ENCODE results near the gene CRTC2.
"Not testable (repeated sequence)": the region's sequence is repeated elsewhere in the genome, so short reads cannot be mapped to it uniquely, and the experiment has no call there.

The CRTC2 gene

GRCh38 chr1:153921080-153921802 is 37.2 kb downstream of the CRTC2 start:
- peak overlapping the region; percentile 88 for H3K4me3 ChIP-seq (ENCODE audit: low read depth, low read length)
- no peak for DNase-seq (ENCODE audit: low read depth, low spot score)
- in situ Hi-C loops (cut with HindIII; ENCODE audit: low sequenced_read_pairs): no loop called here
- TF ChIP-seq CTCF (IDR thresholded peaks at IDR 0.05; ENCODE audit: low read depth, low read length): no peak

- in situ Hi-C loops (cut with HindIII; ENCODE audit: low sequenced_read_pairs): no loop called here
- DNase-seq (ENCODE audit: low read depth, low spot score): peak; percentile 28
- H3K4me3 ChIP-seq (ENCODE audit: low read depth, low read length): no peak overlapping the region
These were observed 38.2 kb downstream of the CRTC2 start for GRCh38 chr1:153919876-153920852.

DNA sequence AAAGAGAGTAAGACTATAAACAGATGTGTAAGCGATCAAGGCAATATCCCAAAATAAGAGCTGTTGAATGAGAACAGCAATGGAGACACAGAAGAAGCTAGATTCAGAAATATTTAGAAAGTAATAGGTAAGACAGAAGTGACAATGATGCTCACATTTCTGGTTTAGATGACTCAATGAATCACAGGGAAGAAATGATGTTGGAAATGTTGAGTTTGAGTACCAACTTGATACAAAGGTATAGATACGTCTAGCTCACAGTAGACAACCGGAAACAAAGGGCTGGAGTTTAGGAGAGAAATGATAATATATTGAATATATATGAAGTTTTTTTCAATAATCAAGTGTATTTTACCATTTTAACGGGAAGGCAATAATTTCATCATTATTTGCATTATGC is 42.1 kb downstream of the CRTC2 start:
- no peak for TF ChIP-seq CTCF (IDR thresholded peaks at IDR 0.05; ENCODE audit: low read depth, low read length)
- in situ Hi-C loops (cut with HindIII; ENCODE audit: low sequenced_read_pairs): no loop called here
- DNase-seq (ENCODE audit: low read depth, low spot score): no peak
- H3K4me3 ChIP-seq (ENCODE audit: low read depth, low read length): no peak overlapping the region

More at GRCh38 chr1:153919876-153920852, 38.2 kb downstream of the CRTC2 start:
- peak; percentile 41 for TF ChIP-seq CTCF (IDR thresholded peaks at IDR 0.05; ENCODE audit: low read depth, low read length)

DNA sequence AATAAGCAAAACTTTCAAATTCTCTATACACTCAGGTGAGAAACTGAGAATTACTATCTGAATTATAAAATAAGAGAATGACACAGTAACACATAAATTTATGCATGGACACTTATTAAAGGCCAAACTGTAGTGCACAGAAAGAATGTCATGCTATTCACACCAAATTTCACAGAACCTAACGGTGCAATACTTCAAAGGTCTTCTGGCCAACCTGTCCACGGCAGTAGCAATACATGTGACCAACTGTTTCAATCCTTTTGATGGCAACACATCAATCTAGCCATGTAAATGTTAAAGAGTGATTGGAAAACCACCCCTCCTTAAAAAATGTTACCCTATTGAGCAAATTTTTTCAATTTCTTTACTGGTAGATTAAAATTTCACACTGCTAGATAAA is 46.1 kb downstream of the CRTC2 start:
- no peak overlapping the region for H3K4me3 ChIP-seq (ENCODE audit: low read depth, low read length)
- TF ChIP-seq CTCF (IDR thresholded peaks at IDR 0.05; ENCODE audit: low read depth, low read length): no peak
- in situ Hi-C loops (cut with HindIII; ENCODE audit: low sequenced_read_pairs): no loop called here
- DNase-seq (ENCODE audit: low read depth, low spot score): no peak

DNA sequence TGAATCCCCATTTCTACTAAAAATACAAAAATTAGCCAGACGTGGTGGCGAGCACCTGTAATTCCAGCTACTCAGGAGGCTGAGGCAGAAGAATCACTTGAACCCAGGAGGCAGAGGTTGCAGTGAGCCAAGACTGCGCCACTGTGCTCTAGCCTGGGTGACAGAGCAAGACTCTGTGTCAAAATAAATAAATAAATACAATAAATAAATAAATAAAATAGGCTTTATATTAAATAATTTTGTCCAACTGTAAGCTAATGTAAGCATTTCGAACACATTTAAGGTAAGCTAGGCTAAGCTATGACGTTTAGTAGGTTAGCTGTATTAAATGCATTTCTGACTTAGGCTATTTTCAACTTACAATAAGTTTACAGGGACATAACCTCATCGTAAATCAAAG is 47.9 kb downstream of the CRTC2 start:
- in situ Hi-C loops (cut with HindIII; ENCODE audit: low sequenced_read_pairs); DNase-seq (ENCODE audit: low read depth, low spot score); H3K4me3 ChIP-seq (ENCODE audit: low read depth, low read length): not testable (repeated sequence)

- in situ Hi-C loops (cut with HindIII; ENCODE audit: low sequenced_read_pairs): no loop called here
- DNase-seq (ENCODE audit: low read depth, low spot score): no peak
- H3K4me3 ChIP-seq (ENCODE audit: low read depth, low read length): no peak overlapping the region
- no peak for TF ChIP-seq CTCF (IDR thresholded peaks at IDR 0.05; ENCODE audit: low read depth, low read length)
These were observed 50.3 kb downstream of the CRTC2 start for GRCh38 chr1:153908071-153908470.

- no peak overlapping the region for H3K4me3 ChIP-seq (ENCODE audit: low read depth, low read length)
- in situ Hi-C loops (cut with HindIII; ENCODE audit: low sequenced_read_pairs): no loop called here
- DNase-seq (ENCODE audit: low read depth, low spot score): no peak
- TF ChIP-seq CTCF (IDR thresholded peaks at IDR 0.05; ENCODE audit: low read depth, low read length): no peak
These were observed 51.3 kb downstream of the CRTC2 start for GRCh38 chr1:153907134-153907533.
